Measurements from ENCODE around the gene MEGF11.

DNA sequence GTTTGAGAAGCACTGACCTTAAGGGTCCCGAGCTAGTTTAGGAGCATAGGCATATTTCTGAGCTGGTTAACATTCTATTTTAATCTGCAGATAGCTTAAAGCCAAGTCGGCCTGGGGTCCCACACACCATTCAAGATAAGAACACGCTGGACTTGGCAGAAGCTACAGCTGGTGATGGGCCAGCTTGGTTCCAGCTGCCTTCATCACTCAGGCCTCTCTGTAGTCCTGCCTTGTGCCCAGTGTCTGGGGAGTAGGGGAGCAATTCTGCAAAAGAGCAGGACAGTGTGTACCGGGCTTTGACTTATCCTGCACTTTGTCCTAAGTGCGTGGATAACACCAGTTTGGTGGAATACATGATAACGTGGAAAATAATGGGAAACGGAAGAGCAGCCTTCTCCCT, 164.5 kb downstream of the MEGF11 start:
- TF ChIP-seq CTCF (IDR thresholded peaks at IDR 0.05): no peak
- no peak for TF ChIP-seq EP300 (IDR thresholded peaks at IDR 0.05)
